Nephron progenitor cell (in vitro differentiated cells): ENCODE results near the gene MTMR10.

Experiments
- DNase-seq: peaks from one replicate; pipeline ENCODE4 v3.0.0; 2021
- H3K27ac Mint-ChIP-seq: 2 replicates; pipeline ENCODE4 v1.8.0; 2021; ENCODE audit warnings: mild to moderate bottlenecking, moderate library complexity, mixed read lengths
- H3K27me3 Mint-ChIP-seq: 2 replicates; pipeline ENCODE4 v1.8.0; 2021; ENCODE audit warnings: mild to moderate bottlenecking, low read depth, mixed read lengths; ENCODE audit not compliant: poor library complexity
- H3K36me3 Mint-ChIP-seq: 2 replicates; pipeline ENCODE4 v1.8.0; 2021; ENCODE audit warnings: low read depth, mixed read lengths
- H3K4me1 Mint-ChIP-seq: 2 replicates; pipeline ENCODE4 v1.8.0; 2021; ENCODE audit warnings: mixed read lengths
- H3K4me3 Mint-ChIP-seq: 2 replicates; pipeline ENCODE4 v1.8.0; 2021; ENCODE audit warnings: mild to moderate bottlenecking, moderate library complexity, mixed read lengths
- H3K9me3 Mint-ChIP-seq: 2 replicates; pipeline ENCODE4 v1.8.0; 2021; ENCODE audit warnings: mild to moderate bottlenecking, moderate library complexity, mixed read lengths
- CTCF ChIP-seq: fragments of 200-600 bp; sonication (generic); IDR thresholded peaks from 2 replicates; pipeline ENCODE4 v1.5.0; 2021; ENCODE audit warnings: antibody characterized with exemption

MTMR10 gene

GRCh38 chr15:31017311-31017710 is 25.9 kb upstream of the MTMR10 start:
- DNase-seq = no peak
- Mint-ChIP-seq H3K9me3 (peaks cover 24% of the 10 kb centered on the region), H3K36me3 (peaks cover 13% of the 10 kb centered on the region), H3K4me1 (no peaks in the 10 kb centered on the region), H3K4me3 (no peak overlapping the region), H3K27me3 (peaks cover 4% of the 10 kb centered on the region), H3K27ac (no peak overlapping the region)
- TF ChIP-seq CTCF = no peak

- no peak overlapping the region for H3K4me3 Mint-ChIP-seq
- no peak for DNase-seq
- H3K27me3 Mint-ChIP-seq = peaks cover 4% of the 10 kb centered on the region
- H3K4me1 Mint-ChIP-seq = no peaks in the 10 kb centered on the region
- TF ChIP-seq CTCF = no peak
- H3K9me3 Mint-ChIP-seq = peaks cover 32% of the 10 kb centered on the region
- H3K36me3 Mint-ChIP-seq = peaks cover 14% of the 10 kb centered on the region
- H3K27ac Mint-ChIP-seq = no peak overlapping the region
These were observed 25.1 kb upstream of the MTMR10 start for GRCh38 chr15:31016446-31016915.

- Mint-ChIP-seq H3K9me3 (peaks cover 35% of the 10 kb centered on the region), H3K4me3 (no peak overlapping the region), H3K27ac (no peak overlapping the region), H3K4me1 (no peaks in the 10 kb centered on the region), H3K36me3 (peaks cover 14% of the 10 kb centered on the region), H3K27me3 (peaks cover 4% of the 10 kb centered on the region)
- DNase-seq = no peak
- no peak for TF ChIP-seq CTCF
These were observed 23.1 kb upstream of the MTMR10 start for GRCh38 chr15:31014608-31014925.

GRCh38 chr15:31013863-31014607 is 22.6 kb upstream of the MTMR10 start:
- no peak for DNase-seq
- H3K27ac Mint-ChIP-seq = no peak overlapping the region
- H3K4me1 Mint-ChIP-seq = no peaks in the 10 kb centered on the region
- peaks cover 35% of the 10 kb centered on the region for H3K9me3 Mint-ChIP-seq
- peaks cover 4% of the 10 kb centered on the region for H3K27me3 Mint-ChIP-seq
- no peak for TF ChIP-seq CTCF
- H3K36me3 Mint-ChIP-seq = peaks cover 14% of the 10 kb centered on the region
- H3K4me3 Mint-ChIP-seq = no peak overlapping the region

DNA sequence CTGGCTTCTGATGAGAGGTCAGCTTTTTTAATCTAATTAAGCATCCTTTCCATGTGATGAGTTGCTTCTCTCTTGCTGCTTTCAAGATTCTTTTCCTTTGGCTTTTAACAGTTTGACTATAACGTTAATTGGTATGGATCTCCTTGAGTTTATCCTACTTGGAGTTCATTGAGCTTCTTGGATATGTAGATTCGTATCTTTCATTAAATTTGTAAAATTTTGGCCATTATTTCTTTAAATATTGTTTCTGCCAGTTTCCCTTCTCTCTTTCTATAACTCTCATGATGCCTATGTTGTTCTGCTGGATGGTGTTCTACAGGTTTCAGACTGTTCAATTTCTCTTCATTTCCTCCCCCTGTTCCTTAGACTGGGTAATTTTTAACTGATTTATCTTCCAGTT is 21.0 kb upstream of the MTMR10 start:
- no peak overlapping the region for H3K27ac Mint-ChIP-seq
- TF ChIP-seq CTCF = no peak
- no peak for DNase-seq
- no peak overlapping the region for H3K4me3 Mint-ChIP-seq
- H3K36me3 Mint-ChIP-seq = peaks cover 14% of the 10 kb centered on the region
- H3K4me1 Mint-ChIP-seq = no peaks in the 10 kb centered on the region
- H3K9me3 Mint-ChIP-seq = peaks cover 35% of the 10 kb centered on the region
- H3K27me3 Mint-ChIP-seq = peaks cover 6% of the 10 kb centered on the region

DNA sequence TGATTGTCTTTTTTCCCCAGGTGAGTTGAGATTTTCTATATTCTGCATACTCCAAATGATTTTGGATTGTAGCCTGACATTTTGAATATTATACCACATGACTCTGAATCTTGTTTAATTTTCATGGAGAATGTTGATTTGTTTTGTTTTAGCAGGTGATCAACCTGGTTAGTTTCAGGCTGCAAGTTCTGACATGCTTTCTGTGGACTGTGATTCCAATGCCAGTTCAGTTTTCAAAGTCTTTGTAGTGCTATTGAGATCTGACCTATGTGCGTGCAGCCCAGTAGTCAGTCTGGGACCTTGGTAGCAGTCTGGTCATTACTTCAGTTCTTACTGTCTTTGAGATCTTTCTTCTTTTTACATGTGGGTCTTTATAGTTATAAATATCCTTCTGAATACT is 18.6 kb upstream of the MTMR10 start:
- Mint-ChIP-seq H3K4me3 (no peak overlapping the region), H3K4me1 (no peaks in the 10 kb centered on the region), H3K27ac (no peak overlapping the region), H3K36me3 (peaks cover 14% of the 10 kb centered on the region), H3K27me3 (peaks cover 4% of the 10 kb centered on the region), H3K9me3 (peaks cover 35% of the 10 kb centered on the region)
- no peak for DNase-seq
- no peak for TF ChIP-seq CTCF
